Stimulated activated CD4-positive, alpha-beta T cell treated with anti-CD3 and anti-CD28 coated beads, Interleukin-4, amount 100 ng/mL, for 1 hour (primary cell): ENCODE measurements around the gene CD300A.

ENCODE experiments used
- DNase-seq: peaks from one replicate; pipeline ENCODE4 v3.0.0-alpha.2; 2020

CD300A gene

DNA sequence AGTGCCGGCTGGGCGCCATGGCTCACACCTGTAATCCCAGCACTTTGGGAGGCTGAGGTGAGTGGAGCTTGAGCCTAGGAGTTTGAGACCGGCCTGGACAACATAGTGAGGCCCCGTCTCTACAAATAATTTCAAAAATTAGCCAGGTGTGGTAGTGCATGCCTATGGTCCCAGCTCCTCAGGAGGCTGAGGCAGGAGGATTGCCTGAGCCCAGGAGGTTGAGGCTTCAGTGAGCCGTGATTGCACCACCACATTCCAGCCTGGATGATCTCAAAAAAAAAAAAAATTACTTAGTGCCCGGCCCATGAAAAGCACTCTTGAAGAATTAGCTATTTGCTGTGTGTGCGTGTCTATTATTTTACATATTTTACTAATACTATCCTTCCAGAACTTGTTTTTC lies 24.9 kb upstream of the CD300A start:
- no peak for DNase-seq

DNA sequence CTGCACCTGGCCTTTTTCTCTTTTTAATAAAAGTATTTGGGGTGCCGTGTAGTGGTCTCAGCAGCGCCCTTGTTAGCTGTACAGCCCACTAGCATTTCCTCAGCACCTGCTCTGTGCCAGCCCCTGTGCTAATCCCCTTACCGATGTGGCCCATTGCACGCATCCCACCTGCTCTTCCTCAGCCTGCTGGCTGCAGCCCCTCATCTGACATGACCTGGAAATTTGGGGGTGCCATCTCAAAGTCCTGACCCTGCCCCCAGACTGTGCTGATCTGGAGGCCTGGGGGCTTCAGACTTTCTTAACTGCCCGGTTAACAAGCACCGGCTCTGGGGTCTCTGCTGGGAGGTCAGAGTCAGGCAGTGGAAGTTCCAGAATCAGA lies 24.2 kb upstream of the CD300A start:
- DNase-seq, result no peak

GRCh38 chr17:74442670-74443515 lies 23.5 kb upstream of the CD300A start:
- no peak for DNase-seq

- DNase-seq, result no peak
Observed at GRCh38 chr17:74443516-74444296, 22.7 kb upstream of the CD300A start.

GRCh38 chr17:74444406-74444805 lies 22.0 kb upstream of the CD300A start:
- no peak for DNase-seq

DNA sequence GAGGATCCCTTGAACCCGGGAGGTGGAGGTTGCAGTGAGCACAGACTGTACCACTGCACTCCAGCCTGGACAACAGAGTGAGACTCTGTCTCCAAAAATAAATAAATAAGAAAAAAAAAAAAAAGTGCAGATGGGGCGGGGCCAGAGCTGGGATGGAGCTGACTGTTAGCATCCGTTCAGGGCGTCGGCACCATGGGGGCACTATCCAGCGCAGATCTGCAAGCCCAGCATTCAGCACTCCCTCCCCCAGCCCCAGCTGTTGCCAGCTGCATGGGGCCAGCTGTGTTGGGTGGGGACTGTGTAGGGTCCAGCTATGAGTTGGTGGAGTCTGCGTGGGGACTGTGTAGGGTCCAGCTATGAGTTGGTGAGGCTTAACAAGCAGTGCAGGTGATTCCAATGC lies 21.3 kb upstream of the CD300A start:
- DNase-seq, result no peak

DNA sequence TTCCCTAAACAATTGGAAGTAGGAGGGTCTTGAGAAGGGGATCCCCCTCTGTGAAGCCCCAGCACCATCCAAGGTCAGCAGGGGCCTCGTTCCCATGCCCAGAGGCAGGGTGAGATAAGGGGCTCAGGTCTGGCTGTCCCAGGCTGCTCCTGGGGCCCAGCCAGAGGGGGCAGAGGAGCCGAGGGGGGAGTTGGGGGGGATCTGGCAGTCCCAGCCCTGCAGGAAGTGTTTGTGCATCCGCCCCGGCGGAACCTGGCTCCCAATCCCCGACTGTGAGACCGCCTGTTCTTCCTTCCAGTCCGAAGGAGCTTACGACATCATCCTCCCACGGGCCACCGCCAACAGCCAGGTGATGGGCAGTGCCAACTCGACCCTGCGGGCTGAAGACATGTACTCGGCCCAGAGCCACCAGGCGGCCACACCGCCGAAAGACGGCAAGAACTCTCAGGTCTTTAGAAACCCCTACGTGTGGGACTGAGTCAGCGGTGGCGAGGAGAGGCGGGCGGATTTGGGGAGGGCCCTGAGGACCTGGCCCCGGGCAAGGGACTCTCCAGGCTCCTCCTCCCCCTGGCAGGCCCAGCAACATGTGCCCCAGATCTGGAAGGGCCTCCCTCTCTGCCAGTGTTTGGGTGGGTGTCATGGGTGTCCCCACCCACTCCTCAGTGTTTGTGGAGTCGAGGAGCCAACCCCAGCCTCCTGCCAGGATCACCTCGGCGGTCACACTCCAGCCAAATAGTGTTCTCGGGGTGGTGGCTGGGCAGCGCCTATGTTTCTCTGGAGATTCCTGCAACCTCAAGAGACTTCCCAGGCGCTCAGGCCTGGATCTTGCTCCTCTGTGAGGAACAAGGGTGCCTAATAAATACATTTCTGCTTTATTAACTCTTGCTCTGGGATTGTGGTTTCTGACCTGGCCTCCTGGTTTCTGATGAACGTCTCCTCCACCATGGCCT lies 19.6 kb upstream of the CD300A start:
- DNase-seq, result no peak

DNA sequence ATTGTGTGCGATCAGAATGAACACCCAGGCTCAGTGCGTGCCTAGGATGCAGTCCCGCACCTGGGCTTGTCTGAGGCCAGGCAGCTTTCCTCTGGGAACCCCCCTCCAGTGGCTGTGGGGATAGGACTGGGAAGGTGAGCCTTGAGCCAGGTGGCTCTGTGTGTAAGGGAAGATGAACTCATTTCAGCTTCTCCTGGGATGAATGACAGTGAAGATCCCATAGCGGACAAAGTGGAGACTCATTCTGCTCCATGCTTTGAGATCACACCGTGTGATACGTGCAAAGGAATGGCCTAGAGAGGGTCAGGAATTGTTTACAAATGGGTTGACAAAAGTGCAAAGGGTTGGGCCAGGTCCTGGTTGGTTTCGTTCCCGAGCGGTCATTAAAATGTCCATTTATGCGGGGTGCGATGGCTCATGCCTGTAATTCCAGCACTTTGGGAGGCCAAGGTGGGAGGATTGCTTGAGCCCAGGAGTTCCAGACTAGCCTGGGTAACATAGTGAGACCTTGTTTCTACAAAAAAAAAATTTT lies 18.7 kb upstream of the CD300A start:
- no peak for DNase-seq

DNA sequence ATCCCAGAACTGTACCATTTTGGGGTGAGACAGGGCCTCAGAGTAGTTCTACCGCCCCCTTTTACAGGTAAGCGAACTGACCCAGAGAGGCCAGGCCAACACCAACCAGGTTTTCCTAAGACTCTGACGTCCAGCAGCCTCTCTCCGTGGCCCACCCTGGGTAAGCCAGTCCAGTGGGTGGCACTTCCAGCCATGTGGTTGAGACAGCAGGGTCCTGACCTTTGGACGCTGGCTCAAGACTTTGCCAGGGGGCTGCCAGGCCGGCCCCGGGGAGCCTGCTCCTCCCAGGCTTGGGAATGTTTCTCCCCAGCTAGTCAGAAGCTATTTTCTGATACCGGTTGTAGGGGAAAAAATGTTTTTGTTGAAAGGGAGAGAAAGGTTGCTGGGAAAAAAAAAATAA lies 17.7 kb upstream of the CD300A start:
- DNase-seq, result no peak

- no peak for DNase-seq
Observed at GRCh38 chr17:74449306-74449705, 17.1 kb upstream of the CD300A start.

GRCh38 chr17:74449773-74450172 lies 16.7 kb upstream of the CD300A start:
- no peak for DNase-seq

GRCh38 chr17:74450231-74450630 lies 16.2 kb upstream of the CD300A start:
- DNase-seq, result no peak

DNA sequence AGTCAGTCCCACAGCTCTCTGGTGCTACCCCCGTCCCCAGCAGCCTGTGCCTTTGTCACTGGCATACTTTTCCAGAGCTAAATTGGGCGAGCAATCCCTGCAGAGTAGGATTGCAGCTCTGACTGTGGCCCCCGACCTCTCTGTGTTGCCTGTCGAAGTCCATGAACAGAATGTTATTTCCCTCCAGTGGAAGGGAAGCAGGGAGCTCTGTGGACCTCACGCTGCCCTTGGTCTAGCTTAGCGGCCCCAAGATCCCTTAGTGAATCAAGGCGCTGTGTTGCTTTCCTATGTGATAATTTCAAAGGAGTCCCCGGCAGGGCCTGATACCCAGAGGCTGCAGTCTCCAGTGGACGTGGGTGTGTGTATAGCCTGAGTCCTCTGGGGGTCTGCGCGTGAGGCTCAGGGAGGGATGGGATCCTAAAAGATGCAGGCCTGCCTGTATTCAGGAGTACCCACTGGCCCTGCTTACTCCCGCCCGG lies 15.5 kb upstream of the CD300A start:
- DNase-seq, result no peak

GRCh38 chr17:74451557-74451956 lies 14.9 kb upstream of the CD300A start:
- no peak for DNase-seq

DNA sequence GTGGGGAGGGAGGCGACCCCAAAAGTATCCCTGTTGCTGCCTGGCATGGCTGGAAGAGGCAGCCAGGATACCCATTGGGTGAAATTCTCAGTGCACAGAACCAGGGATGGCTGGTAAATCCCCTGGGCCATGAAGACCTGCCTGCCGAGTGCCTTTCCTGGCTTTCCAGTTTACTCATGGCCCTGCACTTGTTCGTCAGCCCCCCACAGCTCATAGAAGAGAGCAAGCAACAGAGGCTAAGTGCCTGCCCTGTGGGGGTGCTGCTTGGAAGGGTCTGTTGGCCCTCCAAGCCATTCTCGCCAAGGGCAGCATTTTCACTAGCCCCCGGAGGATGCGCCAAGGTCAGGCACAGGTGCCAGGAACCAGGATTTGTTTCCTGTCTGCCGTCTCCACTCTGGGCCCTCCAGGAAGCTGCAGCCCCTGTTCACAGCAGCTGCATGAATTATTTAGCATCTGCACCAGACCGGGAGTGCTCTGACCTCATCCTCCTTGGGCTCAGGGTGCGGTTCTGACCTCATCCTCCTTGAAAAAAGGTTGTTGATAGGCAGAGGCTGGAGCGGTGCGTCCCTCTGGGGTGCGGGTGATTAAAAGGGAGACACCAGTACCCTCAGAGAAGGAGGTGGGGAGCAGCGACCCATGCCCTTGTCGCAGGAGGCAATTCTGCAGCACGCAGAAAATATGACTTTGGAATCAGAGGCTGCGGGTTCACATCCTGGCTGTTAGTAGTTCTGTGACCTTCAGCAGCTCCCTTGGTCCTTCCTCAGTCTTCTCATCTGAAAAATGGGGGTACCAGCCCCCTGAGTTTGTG lies 14.2 kb upstream of the CD300A start:
- no peak for DNase-seq

DNA sequence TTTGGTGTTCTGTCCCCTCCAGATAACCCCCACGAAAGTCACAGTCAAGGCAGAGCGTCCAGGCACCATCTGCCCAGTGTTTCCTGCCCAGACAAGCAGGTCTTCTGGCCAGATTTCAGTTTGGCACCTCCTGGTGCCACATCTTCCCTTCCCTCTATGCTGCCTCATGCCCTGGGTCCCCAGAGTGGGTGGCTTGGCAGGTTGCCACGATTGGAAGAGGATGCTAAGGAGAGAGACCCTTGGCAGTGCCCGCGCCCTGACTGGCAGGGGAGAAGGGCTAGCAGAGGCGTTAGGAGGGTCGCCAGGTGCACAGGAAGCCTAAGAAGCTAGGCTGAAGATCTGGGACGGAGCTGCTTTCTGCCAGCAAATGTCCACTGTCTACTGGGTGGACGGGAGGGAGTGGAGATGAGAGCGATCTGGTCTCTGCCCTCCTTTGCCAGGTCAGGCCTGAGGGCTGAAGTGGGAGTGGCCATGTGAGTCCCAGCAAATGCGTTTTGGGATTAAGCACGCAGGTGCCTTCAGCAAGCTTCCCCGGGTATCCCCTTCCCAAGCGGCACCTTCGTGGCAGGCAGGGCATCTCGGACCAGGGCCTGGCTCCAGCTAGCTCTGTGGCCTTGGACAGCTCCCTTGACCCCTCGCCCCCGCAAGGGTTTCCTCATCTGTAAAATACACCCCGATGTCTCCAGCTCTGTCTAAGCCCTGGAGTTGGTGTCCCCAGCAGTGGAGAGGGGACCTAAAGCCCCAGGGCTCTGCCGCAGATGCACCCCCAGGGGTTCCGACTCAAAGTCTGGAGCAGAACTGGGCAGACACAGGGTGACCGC lies 13.4 kb upstream of the CD300A start:
- DNase-seq, result no peak

DNA sequence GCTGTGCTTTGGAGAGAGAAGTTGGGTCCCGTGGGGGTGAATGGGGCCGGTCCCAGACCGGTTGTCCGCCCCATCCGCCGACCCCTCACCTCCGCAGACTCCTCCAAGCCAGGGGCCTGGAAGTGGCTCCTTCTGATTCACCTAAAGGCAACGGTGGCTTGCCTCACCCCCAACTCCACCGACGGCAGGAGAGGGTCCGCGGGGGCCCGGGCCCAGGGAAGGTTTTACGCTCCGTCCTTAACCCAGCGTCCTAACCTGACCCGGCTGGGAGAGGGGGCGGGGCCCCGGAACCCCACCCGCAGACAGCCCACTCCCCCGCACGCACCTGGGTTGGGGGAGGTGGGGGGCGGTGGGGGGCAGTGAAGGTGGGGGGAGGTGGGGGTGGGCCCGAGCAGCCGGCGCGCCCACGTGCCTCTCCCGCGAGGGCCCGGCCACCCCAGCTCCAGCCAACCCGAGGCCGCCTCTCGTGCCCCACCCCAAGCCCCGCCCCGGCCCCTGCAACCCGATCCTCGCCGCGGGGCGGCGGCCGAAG lies 12.7 kb upstream of the CD300A start:
- DNase-seq, result no peak

- DNase-seq, result peak; percentile 71
Observed at GRCh38 chr17:74454197-74455024, 12.0 kb upstream of the CD300A start.

GRCh38 chr17:74455025-74455545 lies 11.3 kb upstream of the CD300A start:
- DNase-seq, result no peak
